CD8-positive, alpha-beta memory T cell (primary cell): ENCODE data around the gene C1QTNF12. TPM values are rescaled to one million over a fixed set of nuclear protein-coding genes. Genes with fewer than 3 reads are reported as not detected.
A peak's percentile ranks its signal among the peaks of the same experiment; 100 is the strongest.

Source experiments
- CTCF ChIA-PET: fragments of 350-600 bp; sonication (Branson Sonifier 250); formaldehyde crosslinking; loops from one replicate; lab custom pipeline; 2021; ENCODE audit warnings: antibody characterized with exemption; lab: Charles Lee
- POLR2A ChIA-PET: fragments of 350-600 bp; sonication (Branson Sonifier 250); formaldehyde crosslinking; loops from one replicate; lab custom pipeline; 2021; ENCODE audit warnings: antibody characterized with exemption; lab: Charles Lee
- DNase-seq, 5 donors: peaks; one replicate each; pipeline versions ENCODE4 v3.0.0 to v3.0.0-alpha.2; 2020 to 2022; ENCODE audit warnings: mixed read lengths in 1 of 5
- H3K27ac ChIP-seq: one replicate; pipeline ENCODE4 v1.7.0; 2013; ENCODE audit warnings: low read depth, mild to moderate bottlenecking, low read length, moderate library complexity
- H3K27me3 ChIP-seq: 2 replicates; pipeline ENCODE4 v1.7.0; 2013; ENCODE audit warnings: low read length, mild to moderate bottlenecking; ENCODE audit not compliant: insufficient read depth, poor library complexity, severe bottlenecking
- H3K36me3 ChIP-seq: 2 replicates; pipeline ENCODE4 v1.7.0; 2013; ENCODE audit warnings: mild to moderate bottlenecking, low read length, moderate library complexity; ENCODE audit not compliant: insufficient read depth
- H3K4me1 ChIP-seq: 2 replicates; pipeline ENCODE4 v1.7.0; 2013; ENCODE audit warnings: mild to moderate bottlenecking, low read length, moderate library complexity; ENCODE audit not compliant: insufficient read depth
- H3K4me3 ChIP-seq: 2 replicates; pipeline ENCODE4 v1.7.0; 2013; ENCODE audit warnings: mild to moderate bottlenecking, low read length
- H3K9me3 ChIP-seq: 2 replicates; pipeline ENCODE4 v1.7.0; 2013; ENCODE audit warnings: mild to moderate bottlenecking, low read length
- H3K27ac Mint-ChIP-seq, 8 donors: one replicate each; pipeline ENCODE4 v1.8.0; 2020 to 2021; ENCODE audit warnings: mixed read lengths in 8 of 8, mild to moderate bottlenecking in 6 of 8, inconsistent platforms in 3 of 8, moderate library complexity in 3 of 8
- H3K27me3 Mint-ChIP-seq, 2 donors: one replicate each; pipeline ENCODE4 v1.8.0; 2020 to 2021; ENCODE audit warnings: mixed read lengths in 2 of 2, mild to moderate bottlenecking in 1 of 2, moderate library complexity in 1 of 2
- H3K36me3 Mint-ChIP-seq, 3 donors: one replicate each; pipeline ENCODE4 v1.8.0; 2020 to 2021; ENCODE audit warnings: mixed read lengths in 3 of 3, inconsistent platforms in 1 of 3, mild to moderate bottlenecking in 1 of 3
- H3K4me1 Mint-ChIP-seq, 3 donors: one replicate each; pipeline ENCODE4 v1.8.0; 2020 to 2021; ENCODE audit warnings: mixed read lengths in 3 of 3, inconsistent platforms in 1 of 3, mild to moderate bottlenecking in 1 of 3
- H3K4me3 Mint-ChIP-seq, 7 donors: one replicate each; pipeline ENCODE4 v1.8.0; 2020 to 2021; ENCODE audit warnings: mixed read lengths in 7 of 7, mild to moderate bottlenecking in 6 of 7, moderate library complexity in 4 of 7, inconsistent platforms in 2 of 7
- H3K9me3 Mint-ChIP-seq, 5 donors: one replicate each; pipeline ENCODE4 v1.8.0; 2020 to 2022; ENCODE audit warnings: mixed read lengths in 5 of 5, mild to moderate bottlenecking in 3 of 5, moderate library complexity in 2 of 5, inconsistent platforms in 1 of 5
- polyA plus RNA-seq: library from polyadenylated mRNA; unstranded; fragments of 300-500 nt; fragmentation: Illumina TruSeq; gene quantifications from one replicate; pipeline ENCODE4 v1.2.3, GENCODE V29; 2021
- total RNA-seq, 2 experiments: library from RNA; stranded (reverse); gene quantifications; one replicate each; pipeline ENCODE4 v1.2.3, GENCODE V29; 2021

C1QTNF12 gene
- total and polyA plus RNA-seq, 3 experiments from 2014 or later, result 0.51 to 1.1 TPM; not detected in 1

DNA sequence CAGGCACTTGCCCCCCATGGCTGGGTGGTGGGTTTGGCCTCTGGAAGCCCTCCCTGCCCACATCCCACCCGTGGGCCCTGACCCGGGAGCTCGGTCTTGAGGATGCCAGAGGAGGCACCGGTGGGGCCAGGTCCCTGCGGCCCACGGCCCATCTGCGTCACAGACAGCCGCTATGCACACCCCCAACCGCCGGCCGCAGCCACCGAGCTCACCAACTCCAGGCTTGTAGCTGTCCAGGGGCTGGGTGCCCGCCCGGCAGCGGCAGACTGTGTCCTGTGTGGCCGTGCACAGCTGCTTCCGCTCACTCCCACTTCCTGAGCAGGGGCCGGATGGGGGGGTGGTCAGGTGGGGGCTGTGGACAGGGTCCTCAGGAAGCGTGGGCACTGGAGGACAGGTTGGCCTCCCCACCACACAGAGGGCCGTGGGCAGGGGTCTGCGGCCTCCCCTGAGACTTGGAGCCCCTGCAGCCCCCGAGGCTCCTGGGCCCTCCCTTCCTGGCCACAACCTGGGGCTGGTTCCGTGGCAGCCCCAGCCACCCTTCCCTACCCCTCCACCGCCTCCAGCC is 33.7 kb downstream of the C1QTNF12 start:
- peak in 4 of 5 donors; percentile 44 to 69 (median 56) for DNase-seq
- Histone ChIP-seq H3K9me3 (no peaks in the 10 kb centered on the region), H3K27ac (peak overlapping the region; percentile 51), H3K4me1 (peaks cover 39% of the 10 kb centered on the region), H3K36me3 (no peaks in the 10 kb centered on the region), H3K4me3 (peak overlapping the region; percentile 39), H3K27me3 (no peaks in the 10 kb centered on the region)
- CTCF ChIA-PET, result interaction anchor here (1.0 kb wide), 1 partner anchor 17 kb away, joined by 3 read pairs; no protein-coding TSS in a partner anchor
- Mint-ChIP-seq H3K36me3 (peaks cover 0 to 13% (median 0%) of the 10 kb centered on the region in 3 donors), H3K4me1 (peaks cover 20 to 46% (median 31%) of the 10 kb centered on the region in 3 donors), H3K9me3 (no peaks in the 10 kb centered on the region), H3K4me3 (peak overlapping the region in 5 of 7 donors; percentile 22 to 80 (median 27)), H3K27me3 (no peaks in the 10 kb centered on the region), H3K27ac (peak overlapping the region in 3 of 8 donors; percentile 29 to 52 (median 40))
- POLR2A ChIA-PET, result interaction anchor here (0.5 to 0.6 kb wide), 2 partner anchors 28 to 87 kb away, joined by 3 to 6 read pairs; no protein-coding TSS in a partner anchor

DNA sequence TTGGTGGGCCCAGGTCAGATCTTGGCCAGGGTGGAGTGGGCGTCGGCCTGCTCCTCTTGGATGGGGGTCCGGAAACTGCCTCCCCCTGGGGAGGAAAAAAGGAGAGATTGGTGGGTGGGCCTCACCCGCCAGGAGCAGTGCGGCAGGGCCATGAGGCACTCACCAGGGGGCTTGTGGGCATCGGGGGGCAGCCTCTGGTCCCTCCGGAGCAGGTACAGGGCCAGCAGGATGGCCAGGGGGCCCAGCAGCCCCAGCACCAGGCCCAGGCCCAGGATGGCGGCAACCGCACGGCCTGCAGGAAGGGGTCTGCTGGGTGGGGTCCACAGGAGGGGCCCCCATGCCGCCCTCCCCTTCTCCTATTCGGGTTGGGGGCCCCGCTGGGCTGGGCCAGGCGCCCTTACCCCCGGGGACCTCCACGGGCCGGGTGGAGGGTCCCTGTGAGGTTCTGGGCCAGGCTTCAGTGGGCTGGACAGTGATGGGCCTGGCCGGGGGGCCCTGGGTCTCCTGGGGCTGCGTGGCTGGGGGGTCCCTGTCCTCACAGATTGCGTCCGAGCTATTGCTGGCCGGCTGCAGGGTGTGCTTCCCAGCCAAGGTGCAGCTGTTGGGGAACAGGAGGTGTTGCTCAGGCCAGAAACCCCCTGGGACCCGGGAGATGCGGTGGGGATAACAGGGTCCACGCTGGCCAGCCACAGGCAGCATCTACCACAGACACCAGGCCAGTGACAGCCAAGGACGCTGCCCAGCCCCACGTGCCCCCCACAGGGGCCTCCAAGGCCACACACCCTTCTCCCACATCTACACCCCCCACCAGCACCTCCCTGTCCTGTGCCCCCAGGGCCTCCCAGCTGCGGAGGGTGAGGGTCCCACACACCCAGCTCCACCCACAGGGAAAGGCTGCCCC is 34.7 kb downstream of the C1QTNF12 start:
- H3K4me3 ChIP-seq, result no peak overlapping the region
- peaks cover 49% of the 10 kb centered on the region for H3K4me1 ChIP-seq
- H3K27me3 ChIP-seq, result no peaks in the 10 kb centered on the region
- Mint-ChIP-seq H3K4me1 (peaks cover 21 to 49% (median 31%) of the 10 kb centered on the region in 3 donors), H3K27ac (peak overlapping the region in 1 of 8 donors; percentile 86), H3K27me3 (no peaks in the 10 kb centered on the region), H3K9me3 (no peaks in the 10 kb centered on the region), H3K36me3 (peaks cover 0 to 6% (median 0%) of the 10 kb centered on the region in 3 donors), H3K4me3 (peak overlapping the region in 3 of 7 donors; percentile 41 to 74 (median 45))
- POLR2A ChIA-PET, result no interaction called here
- DNase-seq, result peak in 2 of 5 donors; percentile 0 to 45
- H3K27ac ChIP-seq, result no peak overlapping the region
- H3K36me3 ChIP-seq, result no peaks in the 10 kb centered on the region
- no peaks in the 10 kb centered on the region for H3K9me3 ChIP-seq
- CTCF ChIA-PET, result interaction anchor here (1.0 kb wide), 1 partner anchor 18 kb away, joined by 3 read pairs; no protein-coding TSS in a partner anchor

DNA sequence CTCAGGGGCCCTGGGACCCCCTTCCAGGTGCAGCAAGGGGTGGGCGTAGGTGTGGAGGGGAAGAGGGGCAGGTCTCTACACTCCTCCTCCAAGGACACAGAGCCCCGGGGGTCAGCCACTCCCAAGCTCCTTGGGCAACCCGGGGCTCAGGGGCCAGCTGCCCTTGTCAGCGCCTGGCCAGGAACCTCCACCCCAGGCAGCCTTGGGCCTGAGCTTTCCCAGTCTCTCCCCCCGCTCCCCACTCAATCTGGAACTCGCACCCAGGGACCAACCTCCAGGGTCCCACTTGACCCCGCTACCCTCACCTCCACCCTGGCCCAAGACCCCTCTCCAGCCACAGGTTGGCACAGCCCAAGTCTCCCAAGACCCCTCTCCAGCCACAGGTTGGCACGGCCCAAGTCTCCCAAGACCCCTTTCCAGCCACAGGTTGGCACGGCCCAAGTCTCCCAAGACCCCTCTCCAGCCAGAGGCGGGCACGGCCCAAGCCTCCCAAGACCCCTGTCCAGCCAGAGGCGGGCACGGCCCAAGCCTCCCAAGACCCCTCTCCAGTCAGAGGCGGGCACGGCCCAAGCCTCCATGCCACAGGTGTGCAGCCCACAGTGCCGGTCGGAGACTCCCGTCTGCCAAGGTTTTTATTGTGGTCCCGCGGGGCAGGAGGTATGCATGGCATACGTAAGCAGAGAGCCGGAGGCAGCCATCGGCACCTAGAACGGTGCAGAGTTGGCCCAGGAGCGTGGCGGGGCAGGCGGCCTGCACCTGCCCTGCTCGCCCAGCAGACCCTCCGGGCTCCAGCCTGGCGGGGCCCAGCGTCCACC is 35.6 kb downstream of the C1QTNF12 start:
- Histone ChIP-seq H3K4me3 (no peak overlapping the region), H3K36me3 (no peaks in the 10 kb centered on the region), H3K9me3 (no peaks in the 10 kb centered on the region), H3K27me3 (no peaks in the 10 kb centered on the region), H3K4me1 (peaks cover 55% of the 10 kb centered on the region), H3K27ac (no peak overlapping the region)
- H3K9me3 Mint-ChIP-seq, result no peaks in the 10 kb centered on the region
- POLR2A ChIA-PET, result no interaction called here
- peak overlapping the region in 4 of 7 donors; percentile 18 to 48 (median 44) for H3K4me3 Mint-ChIP-seq
- DNase-seq, result peak in 3 of 5 donors; percentile 0 to 44 (median 0)
- H3K4me1 Mint-ChIP-seq, result peaks cover 20 to 46% (median 26%) of the 10 kb centered on the region in 3 donors
- no peaks in the 10 kb centered on the region for H3K36me3 Mint-ChIP-seq
- CTCF ChIA-PET, result no interaction called here
- H3K27ac Mint-ChIP-seq, result peak overlapping the region in 3 of 8 donors; percentile 17 to 93 (median 77)
- H3K27me3 Mint-ChIP-seq, result no peaks in the 10 kb centered on the region

DNA sequence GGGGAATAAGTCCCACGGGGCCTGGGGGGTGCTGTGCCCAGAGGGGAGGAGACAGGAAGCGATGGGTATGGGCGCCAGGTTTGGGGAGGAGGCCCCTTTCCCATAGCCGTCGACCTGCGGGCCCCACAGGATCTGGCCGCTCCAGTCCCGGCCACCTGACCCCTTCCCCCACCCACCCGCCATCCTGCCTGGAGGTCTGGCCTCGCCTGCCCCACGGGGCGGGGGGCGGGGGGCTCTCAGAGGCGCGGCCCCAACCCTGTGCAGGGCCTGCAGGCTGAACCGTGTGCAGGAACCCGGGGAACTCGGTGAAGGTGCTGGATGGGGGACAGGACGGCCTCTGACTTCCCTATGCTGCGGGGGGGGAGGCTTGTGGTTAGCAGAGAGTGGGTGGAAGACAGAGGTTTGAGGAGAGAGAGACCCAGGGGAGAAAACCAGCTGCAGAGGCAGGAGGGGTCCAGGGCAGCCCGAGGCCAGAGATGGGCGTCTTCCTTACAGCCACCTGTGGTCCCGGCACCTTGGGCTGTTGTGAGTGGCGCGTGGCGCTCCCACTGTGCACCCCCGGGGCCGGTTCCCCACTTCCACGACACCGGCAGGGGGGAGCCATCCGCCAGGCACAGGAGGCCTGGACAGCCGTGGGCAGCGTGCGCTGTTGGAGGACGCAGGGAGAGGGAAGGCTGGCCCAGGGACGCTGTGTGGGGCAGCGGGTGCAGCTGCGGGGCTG is 37.6 kb downstream of the C1QTNF12 start:
- POLR2A ChIA-PET, result interaction anchor here (0.6 to 1.7 kb wide), 2 partner anchors 8 to 166 kb away, joined by 3 to 7 read pairs; partner anchors contain the start of gene AURKAIP1
- H3K4me1 Mint-ChIP-seq, result peaks cover 12 to 29% (median 18%) of the 10 kb centered on the region in 3 donors
- H3K27ac Mint-ChIP-seq, result peak overlapping the region; percentile 64 to 98 (median 92)
- no peaks in the 10 kb centered on the region for H3K9me3 Mint-ChIP-seq
- Histone ChIP-seq H3K27ac (peak overlapping the region; percentile 47), H3K4me1 (peaks cover 39% of the 10 kb centered on the region), H3K36me3 (no peaks in the 10 kb centered on the region), H3K9me3 (no peaks in the 10 kb centered on the region), H3K4me3 (no peak overlapping the region), H3K27me3 (no peaks in the 10 kb centered on the region)
- H3K36me3 Mint-ChIP-seq, result no peaks in the 10 kb centered on the region
- DNase-seq, result peak in 3 of 5 donors; percentile 1 to 59 (median 39)
- H3K27me3 Mint-ChIP-seq, result no peaks in the 10 kb centered on the region
- peak overlapping the region; percentile 58 to 90 (median 78) for H3K4me3 Mint-ChIP-seq
- CTCF ChIA-PET, result interaction anchor here (1.2 kb wide), 1 partner anchor 8 kb away, joined by 3 read pairs; no protein-coding TSS in a partner anchor

DNA sequence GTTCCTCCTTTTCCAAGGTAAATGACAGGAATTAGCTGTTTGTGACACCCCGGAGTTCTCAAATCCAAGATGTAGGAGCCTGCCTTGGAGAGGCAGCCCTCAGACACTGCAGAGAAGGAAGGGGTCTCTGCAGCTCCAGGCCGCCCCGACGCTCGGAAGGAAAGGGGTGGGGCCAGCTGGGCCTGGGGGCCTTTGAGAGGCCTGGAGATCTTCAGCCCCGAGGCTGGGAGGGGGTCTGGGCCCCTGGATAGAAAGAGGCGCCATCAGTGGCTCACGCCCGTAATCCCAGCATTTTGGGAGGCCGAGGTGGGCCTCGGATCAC is 39.0 kb downstream of the C1QTNF12 start:
- Histone ChIP-seq H3K27me3 (no peaks in the 10 kb centered on the region), H3K36me3 (no peaks in the 10 kb centered on the region), H3K4me3 (no peak overlapping the region), H3K4me1 (peaks cover 27% of the 10 kb centered on the region), H3K9me3 (no peaks in the 10 kb centered on the region), H3K27ac (no peak overlapping the region)
- H3K36me3 Mint-ChIP-seq, result no peaks in the 10 kb centered on the region
- H3K4me3 Mint-ChIP-seq, result peak overlapping the region in 5 of 7 donors; percentile 48 to 86 (median 75)
- H3K4me1 Mint-ChIP-seq, result peaks cover 10 to 24% (median 18%) of the 10 kb centered on the region in 3 donors
- no peaks in the 10 kb centered on the region for H3K9me3 Mint-ChIP-seq
- H3K27me3 Mint-ChIP-seq, result no peaks in the 10 kb centered on the region
- POLR2A ChIA-PET, result interaction anchor here (0.5 to 1.7 kb wide), 3 partner anchors 10 to 72 kb away, joined by 3 to 7 read pairs (median 3); no protein-coding TSS in a partner anchor
- CTCF ChIA-PET, result interaction anchor here (0.9 to 1.2 kb wide), 3 partner anchors 9 to 85 kb away, joined by 3 to 4 read pairs (median 3); no protein-coding TSS in a partner anchor
- peak overlapping the region in 4 of 8 donors; percentile 15 to 96 (median 89) for H3K27ac Mint-ChIP-seq
- peak in 1 of 5 donors; percentile 0 for DNase-seq

DNA sequence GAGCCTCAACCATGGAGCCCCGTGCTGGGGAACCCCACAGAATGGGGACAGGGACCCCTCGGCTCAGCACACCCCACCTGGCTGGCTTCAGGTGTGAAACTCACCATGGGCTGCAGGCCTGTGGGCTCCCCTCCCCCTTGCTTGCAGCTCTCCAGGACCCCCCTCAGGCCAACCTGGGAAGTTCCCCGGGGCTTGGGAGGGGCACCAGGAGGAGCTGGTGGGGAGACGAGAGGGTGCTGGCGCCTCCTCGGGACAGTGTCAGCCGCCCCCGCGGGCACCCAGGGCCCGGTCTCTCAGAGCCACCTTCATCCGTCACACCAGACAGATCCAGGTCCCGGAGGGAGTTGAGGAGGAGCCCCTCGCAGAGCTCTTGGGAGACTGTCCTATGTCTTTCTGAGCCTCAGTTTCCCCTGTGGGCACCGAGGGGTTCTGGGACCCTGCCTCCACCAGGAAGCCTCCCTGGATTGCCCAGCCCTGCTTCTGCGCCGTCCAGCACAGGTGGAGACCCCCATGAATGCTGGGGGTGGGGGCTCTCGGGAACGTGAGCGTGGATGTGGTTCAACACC is 39.5 kb downstream of the C1QTNF12 start:
- Mint-ChIP-seq H3K4me1 (peaks cover 10 to 24% (median 18%) of the 10 kb centered on the region in 3 donors), H3K36me3 (no peaks in the 10 kb centered on the region), H3K9me3 (no peaks in the 10 kb centered on the region), H3K4me3 (peak overlapping the region; percentile 30 to 83 (median 48)), H3K27ac (peak overlapping the region in 4 of 8 donors; percentile 20 to 68 (median 34)), H3K27me3 (no peaks in the 10 kb centered on the region)
- ChIA-PET CTCF (interaction anchor here (0.9 to 1.0 kb wide), 2 partner anchors 77 to 85 kb away, joined by 3 to 4 read pairs; no protein-coding TSS in a partner anchor), POLR2A (interaction anchor here (0.5 to 1.7 kb wide), 2 partner anchors 10 to 73 kb away, joined by 3 to 7 read pairs; no protein-coding TSS in a partner anchor)
- DNase-seq, result peak in 2 of 5 donors; percentile 1 to 49
- Histone ChIP-seq H3K4me3 (no peak overlapping the region), H3K9me3 (no peaks in the 10 kb centered on the region), H3K4me1 (peaks cover 27% of the 10 kb centered on the region), H3K27me3 (no peaks in the 10 kb centered on the region), H3K36me3 (no peaks in the 10 kb centered on the region), H3K27ac (no peak overlapping the region)
